Stimulated activated CD4-positive, alpha-beta T cell treated with anti-CD3 and anti-CD28 coated beads, Interleukin-4, amount 100 ng/mL, for 48 hours (primary cell): ENCODE data around the gene ANKRD13D.

Experiments used
- DNase-seq, 2 donors: peaks; one replicate each; pipeline ENCODE4 v3.0.0-alpha.2; 2020; ENCODE audit warnings: low read depth in 2 of 2

The ANKRD13D gene

GRCh38 chr11:67273260-67273990 lies 15.7 kb upstream of the ANKRD13D start:
- DNase-seq: no peak

- DNase-seq: no peak
These were observed 14.1 kb upstream of the ANKRD13D start for GRCh38 chr11:67274768-67275605.

- no peak for DNase-seq
These were observed 13.3 kb upstream of the ANKRD13D start for GRCh38 chr11:67275606-67276409.

- DNase-seq: no peak
These were observed 12.3 kb upstream of the ANKRD13D start for GRCh38 chr11:67276781-67277230.

- peak; percentile 79 to 88 for DNase-seq
These were observed 11.7 kb upstream of the ANKRD13D start for GRCh38 chr11:67277231-67277961.

- no peak for DNase-seq
These were observed 10.8 kb upstream of the ANKRD13D start for GRCh38 chr11:67278135-67278938.

GRCh38 chr11:67278939-67279588 lies 10.0 kb upstream of the ANKRD13D start:
- DNase-seq: no peak

- no peak for DNase-seq
These were observed 9.3 kb upstream of the ANKRD13D start for GRCh38 chr11:67279589-67280340.

- DNase-seq: no peak
These were observed 8.7 kb upstream of the ANKRD13D start for GRCh38 chr11:67280341-67280787.

- no peak for DNase-seq
These were observed 8.1 kb upstream of the ANKRD13D start for GRCh38 chr11:67280788-67281551.

- DNase-seq: no peak
These were observed 7.5 kb upstream of the ANKRD13D start for GRCh38 chr11:67281552-67282150.

- DNase-seq: no peak
These were observed 6.8 kb upstream of the ANKRD13D start for GRCh38 chr11:67282155-67282875.

- DNase-seq: no peak
These were observed 6.2 kb upstream of the ANKRD13D start for GRCh38 chr11:67282876-67283371.

GRCh38 chr11:67283481-67283963 lies 5.6 kb upstream of the ANKRD13D start:
- DNase-seq: no peak

GRCh38 chr11:67284811-67285540 lies 4.1 kb upstream of the ANKRD13D start:
- no peak for DNase-seq
